WTC11 (cell line): ENCODE results near the gene UVRAG. TPM values are rescaled to one million over a fixed set of nuclear protein-coding genes. Genes with fewer than 3 reads are reported as not detected.

Experiments
- ATAC-seq: fragments of 200-7000 bp; cut with Tn5 transposase; 2 replicates; pipeline ENCODE4 v1.10.0; 2021; ENCODE audit warnings: mild to moderate bottlenecking, moderate library complexity
- CTCF ChIA-PET: fragments of 300-600 bp; sonication (Branson Sonifier 250); formaldehyde crosslinking; loops from one replicate; lab custom pipeline; 2021; ENCODE audit warnings: antibody characterized with exemption; lab: Charles Lee
- POLR2A ChIA-PET: fragments of 350-600 bp; sonication (Branson Sonifier 250); formaldehyde crosslinking; loops from one replicate; lab custom pipeline; 2021; ENCODE audit warnings: antibody characterized with exemption; lab: Charles Lee
- DNase-seq: peaks from one replicate; pipeline ENCODE4 v3.0.0; 2021; ENCODE audit warnings: low spot score
- H3K27ac Mint-ChIP-seq: 2 replicates; pipeline ENCODE4 v1.8.0; 2021; ENCODE audit warnings: mixed read lengths
- H3K27me3 Mint-ChIP-seq: 2 replicates; pipeline ENCODE4 v1.8.0; 2021; ENCODE audit warnings: low read depth, mild to moderate bottlenecking, moderate library complexity, mixed read lengths
- H3K36me3 Mint-ChIP-seq: 2 replicates; pipeline ENCODE4 v1.8.0; 2021; ENCODE audit warnings: mixed read lengths
- H3K4me1 Mint-ChIP-seq: 2 replicates; pipeline ENCODE4 v1.8.0; 2022; ENCODE audit warnings: mixed read lengths
- H3K4me3 Mint-ChIP-seq: 2 replicates; pipeline ENCODE4 v1.8.0; 2021; ENCODE audit warnings: mild to moderate bottlenecking, moderate library complexity, mixed read lengths
- H3K9me3 Mint-ChIP-seq: 2 replicates; pipeline ENCODE4 v1.8.0; 2021; ENCODE audit warnings: mixed read lengths
- ELF4 ChIP-seq: sonication (generic); formaldehyde crosslinking; IDR thresholded peaks from 2 replicates; pipeline ENCODE4 v1.8.1; 2022; ENCODE audit warnings: low read depth, mild to moderate bottlenecking, moderate library complexity, missing genetic modification reagents
- ETV6 ChIP-seq: sonication (generic); formaldehyde crosslinking; IDR thresholded peaks from 2 replicates; pipeline ENCODE4 v1.8.1; 2022; ENCODE audit warnings: mild to moderate bottlenecking, missing genetic modification reagents
- FOXJ3 ChIP-seq: sonication (generic); formaldehyde crosslinking; IDR thresholded peaks from 2 replicates; pipeline ENCODE4 v1.9.0; 2021; ENCODE audit warnings: missing genetic modification reagents, mild to moderate bottlenecking, borderline replicate concordance
- FOXP4 ChIP-seq: sonication (generic); formaldehyde crosslinking; IDR thresholded peaks from 2 replicates; pipeline ENCODE4 v1.8.0; 2022; ENCODE audit warnings: mild to moderate bottlenecking, missing genetic modification reagents
- GRHL2 ChIP-seq: fragments of 250-450 bp; sonication (Bioruptor Pico); IDR thresholded peaks from 2 replicates; pipeline ENCODE4 v1.8.0; 2022; ENCODE audit warnings: mild to moderate bottlenecking, moderate library complexity; ENCODE audit not compliant: insufficient replicate concordance, severe bottlenecking
- HMGA2 ChIP-seq: fragments of 250-450 bp; sonication (Bioruptor Pico); IDR thresholded peaks from 2 replicates; pipeline ENCODE4 v1.4.0; 2021; ENCODE audit warnings: mild to moderate bottlenecking, moderate library complexity
- IRF1 ChIP-seq: sonication (generic); formaldehyde crosslinking; IDR thresholded peaks from 2 replicates; pipeline ENCODE4 v1.8.0; 2023; ENCODE audit warnings: missing genetic modification reagents
- KAT7 ChIP-seq: sonication (generic); formaldehyde crosslinking; IDR thresholded peaks from 2 replicates; pipeline ENCODE4 v1.8.1; 2023; ENCODE audit warnings: missing genetic modification reagents, mild to moderate bottlenecking, borderline replicate concordance
- NFYB ChIP-seq: sonication (generic); formaldehyde crosslinking; conservative IDR thresholded peaks from 2 replicates; pipeline ENCODE4 v1.8.0; 2022; ENCODE audit warnings: low read depth, missing genetic modification reagents
- NR2C2 ChIP-seq: sonication (generic); formaldehyde crosslinking; IDR thresholded peaks from 2 replicates; pipeline ENCODE4 v1.8.0; 2022; ENCODE audit warnings: mild to moderate bottlenecking, missing genetic modification reagents
- RELA ChIP-seq: sonication (generic); formaldehyde crosslinking; IDR thresholded peaks from 2 replicates; pipeline ENCODE4 v1.8.1; 2022; ENCODE audit warnings: missing genetic modification reagents, mild to moderate bottlenecking, borderline replicate concordance
- STAT6 ChIP-seq: sonication (generic); formaldehyde crosslinking; conservative IDR thresholded peaks from 2 replicates; pipeline ENCODE4 v1.8.1; 2023; ENCODE audit warnings: mild to moderate bottlenecking, low read depth, missing genetic modification reagents, moderate library complexity
- TCF7 ChIP-seq: sonication (generic); formaldehyde crosslinking; IDR thresholded peaks from 2 replicates; pipeline ENCODE4 v1.8.0; 2022; ENCODE audit warnings: mild to moderate bottlenecking, low read depth, missing genetic modification reagents, moderate library complexity
- TP53 ChIP-seq: sonication (generic); formaldehyde crosslinking; IDR thresholded peaks from 2 replicates; pipeline ENCODE4 v1.8.1; 2023; ENCODE audit warnings: mild to moderate bottlenecking, missing genetic modification reagents
- ZNF317 ChIP-seq: sonication (generic); formaldehyde crosslinking; IDR thresholded peaks from 2 replicates; pipeline ENCODE4 v1.8.1; 2023; ENCODE audit warnings: low read depth, mild to moderate bottlenecking, moderate library complexity, missing genetic modification reagents, borderline replicate concordance
- ZNF423 ChIP-seq: fragments of 250-450 bp; sonication (Bioruptor Pico); IDR thresholded peaks from 2 replicates; pipeline ENCODE4 v2.1.2; 2022; ENCODE audit warnings: mild to moderate bottlenecking, moderate library complexity
- ZNF512 ChIP-seq: sonication (generic); formaldehyde crosslinking; IDR thresholded peaks from 2 replicates; pipeline ENCODE4 v1.8.1; 2022; ENCODE audit warnings: missing genetic modification reagents, borderline replicate concordance
- total RNA-seq: library from RNA; stranded (reverse); gene quantifications from 3 replicates; pipeline ENCODE4 v1.2.3, GENCODE V29; 2021
- TF ChIP-seq, protein P1 (sequence below): sonication (generic); formaldehyde crosslinking; IDR thresholded peaks from 2 replicates; pipeline ENCODE4 v1.8.1; 2023; ENCODE audit warnings: mild to moderate bottlenecking, missing genetic modification reagents, moderate library complexity
- TF ChIP-seq, protein P2 (sequence below): fragments of 250-450 bp; sonication (Bioruptor Pico); IDR thresholded peaks from 2 replicates; pipeline ENCODE4 v1.9.0; 2021; ENCODE audit warnings: moderate library complexity, mild to moderate bottlenecking, inconsistent platforms, borderline replicate concordance

UVRAG gene
- total RNA-seq, 1 experiment from 2014 or later: 14.5 TPM

- no peak overlapping the region for H3K27ac Mint-ChIP-seq
- H3K36me3 Mint-ChIP-seq: no peaks in the 10 kb centered on the region
- no peaks in the 10 kb centered on the region for H3K9me3 Mint-ChIP-seq
- DNase-seq: no peak
- TF ChIP-seq KAT7 (CRISPR knock-in tag) (no peak), STAT6 (CRISPR knock-in tag) (no peak), ETV6 (no peak), HMGA2 (no peak), FOXJ3 (CRISPR knock-in tag) (no peak)
- TF ChIP-seq, protein P1, sequence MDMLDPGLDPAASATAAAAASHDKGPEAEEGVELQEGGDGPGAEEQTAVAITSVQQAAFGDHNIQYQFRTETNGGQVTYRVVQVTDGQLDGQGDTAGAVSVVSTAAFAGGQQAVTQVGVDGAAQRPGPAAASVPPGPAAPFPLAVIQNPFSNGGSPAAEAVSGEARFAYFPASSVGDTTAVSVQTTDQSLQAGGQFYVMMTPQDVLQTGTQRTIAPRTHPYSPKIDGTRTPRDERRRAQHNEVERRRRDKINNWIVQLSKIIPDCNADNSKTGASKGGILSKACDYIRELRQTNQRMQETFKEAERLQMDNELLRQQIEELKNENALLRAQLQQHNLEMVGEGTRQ: no peak
- TF ChIP-seq, protein P2, sequence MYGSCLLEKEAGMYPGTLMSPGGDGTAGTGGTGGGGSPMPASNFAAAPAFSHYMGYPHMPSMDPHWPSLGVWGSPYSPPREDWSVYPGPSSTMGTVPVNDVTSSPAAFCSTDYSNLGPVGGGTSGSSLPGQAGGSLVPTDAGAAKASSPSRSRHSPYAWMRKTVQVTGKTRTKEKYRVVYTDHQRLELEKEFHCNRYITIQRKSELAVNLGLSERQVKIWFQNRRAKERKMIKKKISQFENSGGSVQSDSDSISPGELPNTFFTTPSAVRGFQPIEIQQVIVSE (CRISPR knock-in tag): no peak
- ChIA-PET POLR2A (no interaction called here), CTCF (interaction anchor here (1.1 to 2.5 kb wide), 2 partner anchors 58 to 253 kb away, joined by 4 to 10 read pairs; no protein-coding TSS in a partner anchor)
- no peak for ATAC-seq
- H3K4me3 Mint-ChIP-seq: no peak overlapping the region
- peaks cover 13% of the 10 kb centered on the region for H3K4me1 Mint-ChIP-seq
- H3K27me3 Mint-ChIP-seq: peaks cover 22% of the 10 kb centered on the region
These were observed 335.1 kb downstream of the UVRAG start for GRCh38 chr11:76150141-76150540.

GRCh38 chr11:76151556-76152085, 336.6 kb downstream of the UVRAG start:
- ChIA-PET CTCF (interaction anchor here (0.7 to 2.7 kb wide), 87 partner anchors 8 to 554 kb away, joined by 3 to 106 read pairs (median 5); partner anchors contain the start of gene WNT11), POLR2A (interaction anchor here (0.9 kb wide), 1 partner anchor 255 kb away, joined by 3 read pairs; no protein-coding TSS in a partner anchor)
- ATAC-seq (peak; percentile 15), DNase-seq (no peak)
- Mint-ChIP-seq H3K27me3 (peaks cover 22% of the 10 kb centered on the region), H3K36me3 (no peaks in the 10 kb centered on the region), H3K4me3 (peak overlapping the region; percentile 70), H3K9me3 (no peaks in the 10 kb centered on the region), H3K27ac (no peak overlapping the region), H3K4me1 (peaks cover 13% of the 10 kb centered on the region)
- TF ChIP-seq ELF4 (no peak), RELA (CRISPR knock-in tag) (no peak)

DNA sequence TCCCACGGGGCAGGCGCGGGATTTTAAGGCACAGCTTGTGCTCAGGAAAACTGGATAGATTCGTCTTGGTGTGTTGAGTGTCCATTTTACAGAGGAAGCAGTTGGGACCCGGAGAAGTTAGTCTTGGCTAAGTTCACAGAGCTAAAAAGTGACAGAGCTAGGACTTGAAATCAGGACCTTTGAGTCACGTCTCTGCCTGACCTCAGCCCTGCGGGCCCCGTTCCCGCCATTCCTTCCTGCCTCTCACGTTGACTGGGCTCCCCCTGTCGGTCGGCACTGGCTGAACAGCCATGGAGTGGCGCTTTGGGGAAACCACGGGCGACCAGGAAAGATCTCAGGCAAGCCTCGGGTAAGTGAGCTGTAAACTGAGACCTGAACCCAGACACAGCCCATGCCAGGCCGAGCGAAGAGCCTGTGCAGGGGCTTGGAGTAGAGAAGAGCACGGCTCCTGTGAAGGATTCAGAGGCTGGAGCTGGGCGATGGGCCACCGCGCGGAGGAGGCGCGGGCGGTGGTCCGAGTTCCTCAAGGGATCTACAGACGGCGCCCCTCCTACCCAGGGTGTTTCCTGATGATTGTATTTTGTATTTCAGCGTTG, 337.2 kb downstream of the UVRAG start:
- no peaks in the 10 kb centered on the region for H3K9me3 Mint-ChIP-seq
- ChIA-PET POLR2A (interaction anchor here (0.9 kb wide), 1 partner anchor 255 kb away, joined by 3 read pairs; no protein-coding TSS in a partner anchor), CTCF (interaction anchor here (0.7 to 2.7 kb wide), 98 partner anchors 8 to 598 kb away, joined by 3 to 106 read pairs (median 4); partner anchors contain the start of gene WNT11)
- H3K27me3 Mint-ChIP-seq: peaks cover 22% of the 10 kb centered on the region
- DNase-seq (peak; percentile 90), ATAC-seq (peak; percentile 91)
- no peak overlapping the region for H3K27ac Mint-ChIP-seq
- H3K4me3 Mint-ChIP-seq: peak overlapping the region; percentile 70
- peaks cover 13% of the 10 kb centered on the region for H3K4me1 Mint-ChIP-seq
- no peaks in the 10 kb centered on the region for H3K36me3 Mint-ChIP-seq
- TF ChIP-seq TCF7 (CRISPR knock-in tag) (no peak), IRF1 (CRISPR knock-in tag) (0 out of 2 replicates have a peak, but pooled peaks have one; percentile 25), FOXP4 (CRISPR knock-in tag) (peak; percentile 64; the same call in 1 of the 2 replicates), TP53 (CRISPR knock-in tag) (no peak), NR2C2 (CRISPR knock-in tag) (no peak), NFYB (CRISPR knock-in tag) (no peak), ELF4 (no peak), GRHL2 (CRISPR knock-in tag) (no peak), ZNF423 (CRISPR knock-in tag) (no peak), ZNF317 (CRISPR knock-in tag) (no peak), ZNF512 (CRISPR knock-in tag) (no peak)
